Tibial artery (tissue), 4 donors: ENCODE results near the gene OR51G1.

Experiments
- DNase-seq, 2 donors: peaks; one replicate each; pipeline ENCODE4 v3.0.0-alpha.2; 2019
- H3K27ac ChIP-seq, 2 donors: fragments of 200-600 bp; sonication (generic) in 1 of 2; 1 replicate in 1 of 2; 2 replicates in 1 of 2; pipeline ENCODE4 v1.5.1; 2018 to 2019; ENCODE audit warnings: mild to moderate bottlenecking in 1 of 2
- H3K27me3 ChIP-seq, 2 donors: fragments of 200-600 bp; sonication (generic) in 1 of 2; one replicate each; pipeline versions ENCODE4 v1.5.1 to v1.6.0; 2016 to 2019
- H3K36me3 ChIP-seq, 3 donors: fragments of 200-600 bp; sonication (generic) in 2 of 3; one replicate each; pipeline ENCODE4 v1.5.1; 2016 to 2019; ENCODE audit warnings: mild to moderate bottlenecking in 2 of 3
- H3K4me1 ChIP-seq, 4 donors: fragments of 200-600 bp; sonication (generic) in 2 of 4; 1 replicate in 3 of 4; 2 replicates in 1 of 4; pipeline ENCODE4 v1.5.1; 2016 to 2019
- H3K4me3 ChIP-seq, 2 donors: fragments of 200-600 bp; sonication (generic) in 1 of 2; 1 replicate in 1 of 2; 2 replicates in 1 of 2; pipeline ENCODE4 v1.5.1; 2018 to 2019; ENCODE audit warnings: mild to moderate bottlenecking in 2 of 2
- H3K9me3 ChIP-seq, 3 donors: fragments of 200-600 bp; sonication (generic) in 1 of 3; one replicate each; pipeline ENCODE4 v1.5.1; 2016 to 2019
- CTCF ChIP-seq, 2 experiments: fragments of 200-600 bp in 1 of 2; fragments of 450-650 bp in 1 of 2; IDR thresholded peaks; one replicate each; pipeline ENCODE4 v1.5.1; 2017 to 2019; ENCODE audit warnings: antibody characterized with exemption in 2 of 2, mild to moderate bottlenecking in 1 of 2, moderate library complexity in 1 of 2
- intact Hi-C: fragments of 100-400 bp; cut with DNase I; formaldehyde crosslinking; loops from one replicate; pipeline ENCODE4 v1.15.0; 2023; ENCODE audit warnings: low total_unique reads

Gene OR51G1

GRCh38 chr11:4916581-4916980 lies 7.6 kb downstream of the OR51G1 start:
- Histone ChIP-seq H3K27me3 (no peaks in the 10 kb centered on the region), H3K36me3 (no peaks in the 10 kb centered on the region), H3K9me3 (no peaks in the 10 kb centered on the region), H3K4me1 (no peaks in the 10 kb centered on the region), H3K27ac (no peak overlapping the region), H3K4me3 (no peak overlapping the region)
- intact Hi-C loops: no loop called here
- no peak for TF ChIP-seq CTCF (IDR thresholded peaks at IDR 0.05)
- DNase-seq: no peak

- DNase-seq: no peak
Observed at GRCh38 chr11:4903484-4903883, 20.7 kb downstream of the OR51G1 start, which contains the start of gene OR51A7. Gene OR51A7, plus strand, starts transcription at chr11:4903783. Its CDS starts 3,587 bp downstream, at chr11:4907370.

GRCh38 chr11:4891996-4892640 lies 32.0 kb downstream of the OR51G1 start:
- no peaks in the 10 kb centered on the region for H3K36me3 ChIP-seq
- intact Hi-C loops: no loop called here
- H3K27me3 ChIP-seq: no peaks in the 10 kb centered on the region
- no peaks in the 10 kb centered on the region for H3K9me3 ChIP-seq
- H3K4me3 ChIP-seq: no peak overlapping the region
- no peaks in the 10 kb centered on the region for H3K4me1 ChIP-seq
- H3K27ac ChIP-seq: no peak overlapping the region
- TF ChIP-seq CTCF (IDR thresholded peaks at IDR 0.05): no peak
- DNase-seq: no peak

More at GRCh38 chr11:4903484-4903883, 20.7 kb downstream of the OR51G1 start, which contains the start of gene OR51A7:
- H3K27ac ChIP-seq: no peak within 1 kb of the TSS
- intact Hi-C loops: no loop called here
- no peaks in the 10 kb centered on the region for H3K27me3 ChIP-seq
- H3K4me1 ChIP-seq: no peaks in the 10 kb centered on the region
- no peak within 1 kb of the TSS for H3K4me3 ChIP-seq
- no peak for TF ChIP-seq CTCF (IDR thresholded peaks at IDR 0.05)
- no peaks in the 10 kb centered on the region for H3K9me3 ChIP-seq
- no peaks in the 10 kb centered on the region for H3K36me3 ChIP-seq

GRCh38 chr11:4890279-4890678 lies 33.9 kb downstream of the OR51G1 start:
- H3K4me3 ChIP-seq: no peak overlapping the region
- no peaks in the 10 kb centered on the region for H3K4me1 ChIP-seq
- H3K36me3 ChIP-seq: no peaks in the 10 kb centered on the region
- H3K27ac ChIP-seq: no peak overlapping the region
- no peak for DNase-seq
- no peaks in the 10 kb centered on the region for H3K27me3 ChIP-seq
- no peaks in the 10 kb centered on the region for H3K9me3 ChIP-seq
- no peak for TF ChIP-seq CTCF (IDR thresholded peaks at IDR 0.05)
- intact Hi-C loops: no loop called here

GRCh38 chr11:4887591-4887990 lies 36.5 kb downstream of the OR51G1 start:
- no peak overlapping the region for H3K4me3 ChIP-seq
- H3K27me3 ChIP-seq: no peaks in the 10 kb centered on the region
- no peaks in the 10 kb centered on the region for H3K4me1 ChIP-seq
- no peak overlapping the region for H3K27ac ChIP-seq
- no peaks in the 10 kb centered on the region for H3K9me3 ChIP-seq
- no peak for DNase-seq
- H3K36me3 ChIP-seq: no peaks in the 10 kb centered on the region
- TF ChIP-seq CTCF (IDR thresholded peaks at IDR 0.05): no peak
- intact Hi-C loops: no loop called here
